ENCODE measurements around the gene TNRC6A.

The TNRC6A gene

DNA sequence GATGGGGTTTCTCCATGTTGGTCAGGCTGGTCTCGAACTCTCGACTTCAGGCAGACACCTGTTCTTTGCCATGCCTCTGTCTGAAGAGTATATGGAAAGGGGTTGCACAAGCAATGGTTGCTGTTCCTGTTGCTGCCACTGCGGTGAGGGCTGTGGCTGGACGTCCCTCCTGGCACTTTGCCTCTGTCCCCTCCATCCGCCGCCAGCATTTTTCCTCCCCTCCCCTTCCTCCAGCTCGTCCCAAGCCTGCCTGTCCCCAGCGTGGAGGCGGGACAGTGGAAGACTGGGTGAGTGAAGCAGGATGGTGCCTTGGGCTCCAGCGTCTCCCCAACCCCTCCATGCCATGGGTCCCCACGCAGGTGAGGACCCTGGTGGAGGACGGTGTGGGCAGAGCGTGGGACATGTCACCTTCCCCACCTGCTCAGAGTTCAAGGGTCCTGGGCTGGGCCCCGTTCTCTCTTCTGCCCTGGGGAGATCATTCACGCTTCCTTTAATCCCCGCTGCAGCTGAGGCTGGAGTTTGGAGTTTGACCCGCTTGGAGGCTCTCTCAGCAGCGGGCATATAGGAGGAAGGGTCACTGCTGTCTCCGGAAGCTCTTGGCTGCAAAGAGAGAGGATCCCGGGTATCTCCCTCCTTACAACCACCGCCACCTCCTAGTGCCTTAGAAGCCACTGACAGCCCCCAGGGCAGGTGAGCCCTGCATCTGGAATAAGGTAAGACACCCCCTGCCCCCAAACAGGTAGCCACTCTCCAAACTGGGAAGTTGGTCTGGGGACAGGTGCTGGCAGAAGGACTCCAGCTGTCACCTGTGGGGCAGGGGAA lies 116.5 kb downstream of the TNRC6A start, which contains the start of gene SLC5A11:
Gene SLC5A11, plus strand, starts transcription at position 238 of the 822 bp plus-strand sequence. CDS start 12,681 bp downstream, outside the sequence.
- Histone ChIP-seq H3K27me3 (ENCODE audit: control insufficient read depth in 5 of 5, insufficient read depth in 4 of 5, low read length in 5 of 5) (peaks cover 0 to 2% (median 0%) of the 10 kb centered on the region in 5 donors), H3K9ac (ENCODE audit: low read length in 5 of 5) (no peak within 1 kb of the TSS), H3K4me1 (ENCODE audit: control insufficient read depth in 5 of 5, insufficient read depth in 5 of 5, low read length in 5 of 5) (no peaks in the 10 kb centered on the region), H3K9me3 (ENCODE audit: control insufficient read depth in 5 of 5, low read length in 5 of 5) (no peaks in the 10 kb centered on the region), H3K4me3 (ENCODE audit: low read depth in 1 of 5, low read length in 5 of 5) (no peak within 1 kb of the TSS), H3K36me3 (ENCODE audit: control insufficient read depth in 5 of 5, insufficient read depth in 5 of 5, low read length in 5 of 5) (no peaks in the 10 kb centered on the region), H3K27ac (ENCODE audit: low read depth, low read length) (no peak within 1 kb of the TSS)

- Histone ChIP-seq H3K9me3 (ENCODE audit: control insufficient read depth in 5 of 5, low read length in 5 of 5) (no peaks in the 10 kb centered on the region), H3K9ac (ENCODE audit: low read length in 5 of 5) (no peak overlapping the region), H3K27ac (ENCODE audit: low read depth, low read length) (no peak overlapping the region), H3K4me1 (ENCODE audit: control insufficient read depth in 5 of 5, insufficient read depth in 5 of 5, low read length in 5 of 5) (no peaks in the 10 kb centered on the region), H3K4me3 (ENCODE audit: low read depth in 1 of 5, low read length in 5 of 5) (no peak overlapping the region), H3K36me3 (ENCODE audit: control insufficient read depth in 5 of 5, insufficient read depth in 5 of 5, low read length in 5 of 5) (no peaks in the 10 kb centered on the region), H3K27me3 (ENCODE audit: control insufficient read depth in 5 of 5, insufficient read depth in 4 of 5, low read length in 5 of 5) (peaks cover 0 to 2% (median 0%) of the 10 kb centered on the region in 5 donors)
Observed at GRCh38 chr16:24846548-24847357, 117.3 kb downstream of the TNRC6A start.

DNA sequence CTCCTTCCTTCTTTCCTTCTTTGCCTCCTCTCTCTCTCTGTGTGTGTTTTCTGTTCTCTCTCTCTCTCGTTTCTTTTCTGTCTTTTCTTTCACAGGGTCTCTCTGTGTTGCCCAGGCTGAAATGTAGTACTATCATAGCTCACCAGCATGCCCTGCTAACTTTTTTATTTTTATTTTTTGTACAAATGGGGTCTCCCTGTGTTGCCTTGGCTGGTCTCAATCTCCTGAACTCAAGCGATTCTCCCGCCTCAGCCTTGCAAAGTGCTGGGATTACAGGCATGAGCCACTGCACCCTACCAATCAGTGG lies 117.9 kb downstream of the TNRC6A start:
- no peak overlapping the region for H3K4me3 ChIP-seq (ENCODE audit: low read depth in 1 of 5, low read length in 5 of 5)
- H3K27ac ChIP-seq (ENCODE audit: low read depth, low read length), result no peak overlapping the region
- H3K36me3 ChIP-seq (ENCODE audit: control insufficient read depth in 5 of 5, insufficient read depth in 5 of 5, low read length in 5 of 5), result no peaks in the 10 kb centered on the region
- peaks cover 0 to 2% (median 0%) of the 10 kb centered on the region in 5 donors for H3K27me3 ChIP-seq (ENCODE audit: control insufficient read depth in 5 of 5, insufficient read depth in 4 of 5, low read length in 5 of 5)
- H3K9ac ChIP-seq (ENCODE audit: low read length in 5 of 5), result no peak overlapping the region
- H3K9me3 ChIP-seq (ENCODE audit: control insufficient read depth in 5 of 5, low read length in 5 of 5), result no peaks in the 10 kb centered on the region
- no peaks in the 10 kb centered on the region for H3K4me1 ChIP-seq (ENCODE audit: control insufficient read depth in 5 of 5, insufficient read depth in 5 of 5, low read length in 5 of 5)

DNA sequence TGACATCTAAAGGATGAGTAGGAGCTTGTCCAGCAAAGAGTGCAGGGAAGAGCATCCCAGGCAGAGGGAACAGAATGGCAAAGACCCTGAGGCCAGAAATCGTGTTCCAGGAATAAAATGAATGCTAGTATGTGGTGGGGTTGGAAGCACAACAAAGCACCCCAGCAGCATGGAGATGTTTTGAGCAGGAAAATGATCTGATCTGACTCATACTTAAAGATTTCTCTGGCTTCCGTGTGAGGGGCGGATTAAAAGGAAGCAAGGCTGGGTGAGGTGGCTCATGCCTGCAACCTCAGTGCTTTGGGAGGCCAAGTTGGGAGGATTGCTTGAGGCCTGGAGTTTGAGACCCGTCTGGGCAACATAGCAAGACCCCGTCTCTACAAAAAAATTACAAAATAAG lies 118.6 kb downstream of the TNRC6A start:
- no peaks in the 10 kb centered on the region for H3K4me1 ChIP-seq (ENCODE audit: control insufficient read depth in 5 of 5, insufficient read depth in 5 of 5, low read length in 5 of 5)
- no peak overlapping the region for H3K9ac ChIP-seq (ENCODE audit: low read length in 5 of 5)
- H3K27me3 ChIP-seq (ENCODE audit: control insufficient read depth in 5 of 5, insufficient read depth in 4 of 5, low read length in 5 of 5), result peaks cover 0 to 2% (median 0%) of the 10 kb centered on the region in 5 donors
- no peak overlapping the region for H3K4me3 ChIP-seq (ENCODE audit: low read depth in 1 of 5, low read length in 5 of 5)
- H3K27ac ChIP-seq (ENCODE audit: low read depth, low read length), result no peak overlapping the region
- no peaks in the 10 kb centered on the region for H3K9me3 ChIP-seq (ENCODE audit: control insufficient read depth in 5 of 5, low read length in 5 of 5)
- no peaks in the 10 kb centered on the region for H3K36me3 ChIP-seq (ENCODE audit: control insufficient read depth in 5 of 5, insufficient read depth in 5 of 5, low read length in 5 of 5)

DNA sequence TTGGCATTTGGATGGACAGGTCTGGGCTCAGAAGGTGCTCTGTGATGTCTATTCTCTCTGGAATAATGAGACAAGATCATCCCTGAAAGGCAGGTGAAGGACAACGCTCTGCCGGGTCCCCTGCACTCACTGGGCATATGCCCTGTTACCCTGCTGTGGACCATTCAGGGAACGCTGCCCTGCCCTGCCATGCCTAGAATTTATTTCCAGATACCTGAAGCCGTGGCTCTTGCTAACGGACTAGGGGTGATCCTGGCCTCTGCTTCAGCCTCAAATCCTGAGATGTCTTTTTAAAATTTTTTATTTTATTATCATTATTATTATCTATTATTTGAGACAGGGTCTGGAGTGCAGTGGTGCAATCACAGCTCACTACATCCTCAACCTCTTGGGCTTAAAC lies 120.2 kb downstream of the TNRC6A start:
- no peaks in the 10 kb centered on the region for H3K36me3 ChIP-seq (ENCODE audit: control insufficient read depth in 5 of 5, insufficient read depth in 5 of 5, low read length in 5 of 5)
- H3K27ac ChIP-seq (ENCODE audit: low read depth, low read length), result no peak overlapping the region
- peaks cover 0 to 6% (median 0%) of the 10 kb centered on the region in 5 donors for H3K4me1 ChIP-seq (ENCODE audit: control insufficient read depth in 5 of 5, insufficient read depth in 5 of 5, low read length in 5 of 5)
- no peaks in the 10 kb centered on the region for H3K9me3 ChIP-seq (ENCODE audit: control insufficient read depth in 5 of 5, low read length in 5 of 5)
- H3K4me3 ChIP-seq (ENCODE audit: low read depth in 1 of 5, low read length in 5 of 5), result no peak overlapping the region
- H3K9ac ChIP-seq (ENCODE audit: low read length in 5 of 5), result no peak overlapping the region
- peaks cover 0 to 2% (median 0%) of the 10 kb centered on the region in 5 donors for H3K27me3 ChIP-seq (ENCODE audit: control insufficient read depth in 5 of 5, insufficient read depth in 4 of 5, low read length in 5 of 5)

DNA sequence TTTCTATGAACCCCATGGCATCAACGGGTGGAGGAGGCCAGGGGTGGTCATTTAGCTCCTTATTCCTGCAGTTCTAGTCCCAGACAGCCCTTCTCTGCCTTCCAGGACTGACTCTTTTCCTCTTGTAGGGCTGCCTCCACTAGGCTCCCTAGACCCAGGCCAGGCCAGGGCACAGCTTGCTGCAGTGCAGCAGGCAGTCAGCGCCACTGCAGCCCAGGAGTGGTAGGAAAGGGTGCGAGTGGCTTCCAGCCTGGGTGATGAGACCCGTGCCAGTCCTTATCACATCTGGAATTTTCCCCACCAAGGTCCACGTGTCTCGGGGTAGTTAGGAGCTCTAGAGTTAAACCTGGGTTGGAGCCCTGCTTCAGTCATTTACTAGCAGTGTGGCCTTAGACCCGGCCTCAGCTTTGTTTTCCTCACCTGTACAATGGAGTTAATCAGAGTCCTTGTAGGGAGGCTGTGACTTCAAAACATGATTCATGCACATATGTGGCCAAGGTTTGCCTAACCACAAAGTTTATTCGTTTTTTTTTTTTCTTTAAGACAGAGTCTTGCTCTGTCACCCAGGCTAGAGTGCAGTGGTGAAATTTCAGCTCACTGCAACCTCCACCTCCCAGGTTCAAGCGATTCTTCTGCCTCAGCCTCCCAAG lies 121.0 kb downstream of the TNRC6A start:
- H3K36me3 ChIP-seq (ENCODE audit: control insufficient read depth in 5 of 5, insufficient read depth in 5 of 5, low read length in 5 of 5), result no peaks in the 10 kb centered on the region
- H3K27me3 ChIP-seq (ENCODE audit: control insufficient read depth in 5 of 5, insufficient read depth in 4 of 5, low read length in 5 of 5), result peaks cover 0 to 2% (median 0%) of the 10 kb centered on the region in 5 donors
- no peak overlapping the region for H3K27ac ChIP-seq (ENCODE audit: low read depth, low read length)
- H3K4me1 ChIP-seq (ENCODE audit: control insufficient read depth in 5 of 5, insufficient read depth in 5 of 5, low read length in 5 of 5), result peaks cover 0 to 6% (median 0%) of the 10 kb centered on the region in 5 donors
- H3K9me3 ChIP-seq (ENCODE audit: control insufficient read depth in 5 of 5, low read length in 5 of 5), result no peaks in the 10 kb centered on the region
- H3K4me3 ChIP-seq (ENCODE audit: low read depth in 1 of 5, low read length in 5 of 5), result no peak overlapping the region
- H3K9ac ChIP-seq (ENCODE audit: low read length in 5 of 5), result no peak overlapping the region

DNA sequence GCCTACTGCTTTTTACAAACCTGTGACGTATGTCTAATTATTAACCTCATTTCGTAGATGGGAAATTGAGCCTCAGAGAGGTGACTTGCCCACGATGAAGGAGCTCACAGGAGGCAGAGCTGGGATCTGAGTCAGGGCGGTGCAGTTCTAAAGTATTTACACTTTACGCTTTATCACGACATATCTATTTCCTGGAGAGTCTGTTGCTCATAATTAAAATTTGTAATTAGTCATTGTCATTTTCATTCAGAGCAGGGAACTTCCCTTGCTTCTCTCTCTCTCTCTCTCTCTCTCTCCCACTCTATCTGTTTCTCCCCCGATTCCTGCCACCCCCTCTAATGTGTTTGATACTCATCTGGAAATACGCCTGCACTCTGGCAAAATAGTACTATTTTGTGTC lies 122.2 kb downstream of the TNRC6A start:
- Histone ChIP-seq H3K27ac (ENCODE audit: low read depth, low read length) (no peak overlapping the region), H3K36me3 (ENCODE audit: control insufficient read depth in 5 of 5, insufficient read depth in 5 of 5, low read length in 5 of 5) (no peaks in the 10 kb centered on the region), H3K9ac (ENCODE audit: low read length in 5 of 5) (no peak overlapping the region), H3K9me3 (ENCODE audit: control insufficient read depth in 5 of 5, low read length in 5 of 5) (no peaks in the 10 kb centered on the region), H3K4me1 (ENCODE audit: control insufficient read depth in 5 of 5, insufficient read depth in 5 of 5, low read length in 5 of 5) (peaks cover 0 to 6% (median 0%) of the 10 kb centered on the region in 5 donors), H3K27me3 (ENCODE audit: control insufficient read depth in 5 of 5, insufficient read depth in 4 of 5, low read length in 5 of 5) (no peaks in the 10 kb centered on the region), H3K4me3 (ENCODE audit: low read depth in 1 of 5, low read length in 5 of 5) (no peak overlapping the region)

DNA sequence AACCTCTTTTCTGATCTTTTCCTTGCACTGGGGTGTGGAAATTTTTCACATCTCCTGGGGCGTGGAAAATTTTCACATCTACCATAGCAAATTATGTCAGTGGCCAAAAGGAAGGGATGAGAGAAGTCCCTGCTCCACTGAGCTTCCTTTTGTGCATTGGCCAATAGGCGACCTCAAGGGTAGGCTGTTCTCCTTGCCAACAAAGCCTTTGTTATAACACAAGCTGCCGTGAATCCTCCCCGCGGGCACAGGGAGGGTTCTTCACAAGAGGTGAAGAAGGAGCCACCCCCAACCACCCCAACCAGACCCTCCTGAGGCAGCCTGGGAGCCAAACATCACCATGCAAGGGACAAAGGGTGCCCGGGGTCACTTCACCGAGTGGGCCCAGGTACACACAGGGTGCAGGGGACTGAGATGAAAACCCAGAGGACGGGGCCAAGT lies 122.8 kb downstream of the TNRC6A start:
- H3K4me3 ChIP-seq (ENCODE audit: low read depth in 1 of 5, low read length in 5 of 5), result no peak overlapping the region
- H3K36me3 ChIP-seq (ENCODE audit: control insufficient read depth in 5 of 5, insufficient read depth in 5 of 5, low read length in 5 of 5), result no peaks in the 10 kb centered on the region
- H3K27ac ChIP-seq (ENCODE audit: low read depth, low read length), result no peak overlapping the region
- H3K9me3 ChIP-seq (ENCODE audit: control insufficient read depth in 5 of 5, low read length in 5 of 5), result no peaks in the 10 kb centered on the region
- peaks cover 0 to 6% (median 0%) of the 10 kb centered on the region in 5 donors for H3K4me1 ChIP-seq (ENCODE audit: control insufficient read depth in 5 of 5, insufficient read depth in 5 of 5, low read length in 5 of 5)
- H3K27me3 ChIP-seq (ENCODE audit: control insufficient read depth in 5 of 5, insufficient read depth in 4 of 5, low read length in 5 of 5), result no peaks in the 10 kb centered on the region
- H3K9ac ChIP-seq (ENCODE audit: low read length in 5 of 5), result no peak overlapping the region

- peaks cover 0 to 6% (median 0%) of the 10 kb centered on the region in 5 donors for H3K4me1 ChIP-seq (ENCODE audit: control insufficient read depth in 5 of 5, insufficient read depth in 5 of 5, low read length in 5 of 5)
- H3K4me3 ChIP-seq (ENCODE audit: low read depth in 1 of 5, low read length in 5 of 5), result no peak overlapping the region
- H3K27ac ChIP-seq (ENCODE audit: low read depth, low read length), result no peak overlapping the region
- H3K9me3 ChIP-seq (ENCODE audit: control insufficient read depth in 5 of 5, low read length in 5 of 5), result no peaks in the 10 kb centered on the region
- H3K27me3 ChIP-seq (ENCODE audit: control insufficient read depth in 5 of 5, insufficient read depth in 4 of 5, low read length in 5 of 5), result no peaks in the 10 kb centered on the region
- no peak overlapping the region for H3K9ac ChIP-seq (ENCODE audit: low read length in 5 of 5)
- no peaks in the 10 kb centered on the region for H3K36me3 ChIP-seq (ENCODE audit: control insufficient read depth in 5 of 5, insufficient read depth in 5 of 5, low read length in 5 of 5)
Observed at GRCh38 chr16:24853169-24853824, 123.8 kb downstream of the TNRC6A start.

All from subcutaneous abdominal adipose tissue (tissue), 5 donors.